ENCODE results near the gene FBN3.
"Not testable (repeated sequence)": the region's sequence is repeated elsewhere in the genome, so short reads cannot be mapped to it uniquely, and the experiment has no call there.

The FBN3 gene

DNA sequence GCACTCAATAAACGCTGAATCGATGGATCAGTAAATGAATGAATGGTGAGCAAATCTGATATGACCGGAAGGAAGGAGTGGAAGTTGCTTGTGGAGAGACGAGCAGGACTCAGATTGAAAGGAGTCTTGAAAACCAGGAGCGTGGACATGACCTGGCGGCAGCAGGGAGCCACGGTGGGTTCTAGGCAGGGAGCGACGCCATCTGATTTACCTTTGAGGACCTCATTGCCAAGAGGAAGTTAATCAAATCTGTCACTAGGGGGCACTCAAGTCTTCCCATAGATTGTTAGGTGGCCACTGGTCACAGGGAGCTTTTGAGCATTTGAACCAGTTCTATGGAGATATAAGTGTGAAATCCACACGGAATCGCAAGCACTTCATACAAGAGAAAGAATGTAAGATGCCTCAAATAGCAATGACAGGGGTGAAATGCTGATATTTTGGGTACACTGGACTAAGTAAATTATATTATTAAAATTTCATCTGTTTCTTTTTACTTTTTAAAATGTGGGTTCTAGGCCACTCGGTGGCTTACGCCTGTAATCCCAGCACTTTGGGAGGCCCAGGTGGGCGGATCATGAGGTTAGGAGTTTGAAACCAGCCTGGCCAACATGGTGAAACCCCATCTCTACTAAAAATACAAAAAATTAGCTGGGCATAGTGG is 9.2 kb upstream of the FBN3 start:
- peaks cover 13% of the 10 kb centered on the region for H3K27me3 Mint-ChIP-seq (ENCODE audit: low read depth)
- no peaks in the 10 kb centered on the region for H3K9me3 Mint-ChIP-seq
- DNase-seq (ENCODE audit: low spot score): peak; percentile 43
- no peak overlapping the region for H3K27ac Mint-ChIP-seq
- peaks cover 4% of the 10 kb centered on the region for H3K4me1 Mint-ChIP-seq (ENCODE audit: low read depth)
- no peak overlapping the region for H3K4me3 Mint-ChIP-seq
- no peaks in the 10 kb centered on the region for H3K36me3 Mint-ChIP-seq (ENCODE audit: low read depth)

DNA sequence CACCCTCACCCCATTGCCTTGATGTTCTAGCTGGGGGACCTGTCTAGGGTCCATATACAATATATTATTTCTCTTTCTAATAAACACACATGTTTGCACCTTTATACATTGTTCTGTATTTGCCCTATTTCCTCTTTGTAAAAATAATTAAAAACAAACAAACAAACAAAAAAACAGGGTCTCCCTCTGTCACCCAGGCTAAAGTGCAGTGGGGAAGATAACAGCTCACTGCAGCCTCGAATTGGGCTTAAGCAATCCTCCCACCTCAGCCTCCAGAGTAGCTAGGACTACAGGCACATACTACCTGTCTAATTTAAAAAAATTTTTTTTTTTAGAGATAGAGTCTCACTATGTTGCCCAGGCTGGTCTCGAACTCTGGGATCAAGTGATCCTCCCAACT is 5.9 kb upstream of the FBN3 start:
- Mint-ChIP-seq H3K9me3 (no peaks in the 10 kb centered on the region), H3K4me3 (no peak overlapping the region), H3K4me1 (ENCODE audit: low read depth) (no peaks in the 10 kb centered on the region), H3K27ac (no peak overlapping the region), H3K36me3 (ENCODE audit: low read depth) (no peaks in the 10 kb centered on the region), H3K27me3 (ENCODE audit: low read depth) (peaks cover 34% of the 10 kb centered on the region)
- DNase-seq (ENCODE audit: low spot score): no peak

- not testable (repeated sequence) for H3K4me1 Mint-ChIP-seq (ENCODE audit: low read depth); H3K27ac Mint-ChIP-seq; H3K36me3 Mint-ChIP-seq (ENCODE audit: low read depth); DNase-seq (ENCODE audit: low spot score); H3K4me3 Mint-ChIP-seq; H3K9me3 Mint-ChIP-seq
- peaks cover 42% of the 10 kb centered on the region for H3K27me3 Mint-ChIP-seq (ENCODE audit: low read depth)
These were observed 4.6 kb upstream of the FBN3 start for GRCh38 chr19:8154014-8154413.

DNA sequence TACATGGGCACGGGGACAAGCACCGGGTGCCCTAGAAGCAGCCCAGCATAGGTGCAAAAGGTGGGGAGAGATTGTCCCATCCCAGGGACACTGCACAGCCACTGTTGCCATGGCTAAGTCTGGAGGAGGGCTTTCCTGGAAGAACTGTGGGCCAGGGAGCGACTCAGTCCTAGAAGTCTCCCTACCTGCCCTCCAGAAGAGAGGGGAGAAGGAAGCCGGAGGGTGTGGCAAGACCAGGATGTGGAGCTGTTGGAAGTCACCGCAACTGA is 2.3 kb upstream of the FBN3 start:
- Mint-ChIP-seq H3K27ac (no peak overlapping the region), H3K9me3 (no peaks in the 10 kb centered on the region), H3K27me3 (ENCODE audit: low read depth) (peaks cover 54% of the 10 kb centered on the region), H3K36me3 (ENCODE audit: low read depth) (no peaks in the 10 kb centered on the region), H3K4me3 (no peak overlapping the region), H3K4me1 (ENCODE audit: low read depth) (no peaks in the 10 kb centered on the region)
- DNase-seq (ENCODE audit: low spot score): no peak

DNA sequence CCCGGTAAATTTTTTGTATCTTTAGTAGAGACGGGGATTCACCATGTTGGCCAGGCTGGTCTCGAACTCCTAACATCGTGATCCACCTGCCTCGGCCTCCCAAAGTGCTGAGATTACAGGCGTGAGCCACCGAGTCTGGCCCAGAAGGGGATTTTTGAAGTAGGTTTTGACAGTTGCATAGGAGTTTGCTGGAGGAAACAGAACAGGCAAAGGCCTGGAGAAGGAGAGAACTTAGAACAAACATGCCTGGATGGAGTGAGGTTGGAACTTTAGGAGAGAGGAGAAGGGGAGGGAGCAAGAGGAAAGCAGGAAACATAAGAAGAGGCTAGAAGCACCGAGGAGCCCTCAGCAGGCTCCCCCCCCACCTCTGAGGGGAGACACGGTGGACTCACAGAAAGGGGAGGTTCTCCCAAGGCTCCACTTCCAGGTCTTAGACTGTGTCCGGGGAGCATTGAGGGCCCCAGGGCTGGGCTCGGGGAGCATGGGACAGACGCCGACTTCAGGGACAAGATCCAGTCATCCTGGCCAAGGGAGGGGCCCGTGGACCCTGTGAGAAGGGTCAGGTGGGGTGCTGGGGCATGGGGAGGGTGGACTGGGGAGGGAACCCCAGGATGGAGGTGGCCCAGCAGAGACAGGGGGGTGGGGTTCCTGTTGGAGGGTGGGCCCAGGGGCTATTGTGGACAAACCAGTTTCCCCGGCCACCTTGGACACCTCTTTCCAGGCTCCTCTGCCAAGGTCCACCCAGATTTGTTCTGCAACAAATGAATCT is 1.8 kb upstream of the FBN3 start:
- Mint-ChIP-seq H3K36me3 (ENCODE audit: low read depth) (no peaks in the 10 kb centered on the region), H3K4me1 (ENCODE audit: low read depth) (no peaks in the 10 kb centered on the region), H3K4me3 (no peak overlapping the region), H3K27me3 (ENCODE audit: low read depth) (peaks cover 59% of the 10 kb centered on the region), H3K9me3 (no peaks in the 10 kb centered on the region), H3K27ac (no peak overlapping the region)
- no peak for DNase-seq (ENCODE audit: low spot score)

- Mint-ChIP-seq H3K9me3 (no peaks in the 10 kb centered on the region), H3K27me3 (ENCODE audit: low read depth) (peaks cover 59% of the 10 kb centered on the region), H3K27ac (no peak overlapping the region), H3K4me1 (ENCODE audit: low read depth) (no peaks in the 10 kb centered on the region), H3K4me3 (no peak overlapping the region), H3K36me3 (ENCODE audit: low read depth) (no peaks in the 10 kb centered on the region)
- no peak for DNase-seq (ENCODE audit: low spot score)
These were observed 930 bp upstream of the FBN3 start for GRCh38 chr19:8150178-8150865.

- Mint-ChIP-seq H3K36me3 (ENCODE audit: low read depth) (no peaks in the 10 kb centered on the region), H3K27me3 (ENCODE audit: low read depth) (peaks cover 52% of the 10 kb centered on the region), H3K4me3 (no peak overlapping the region), H3K9me3 (no peaks in the 10 kb centered on the region), H3K27ac (no peak overlapping the region), H3K4me1 (ENCODE audit: low read depth) (no peaks in the 10 kb centered on the region)
- DNase-seq (ENCODE audit: low spot score): no peak
These were observed 757 bp downstream of the FBN3 start for GRCh38 chr19:8148410-8149260.

- Mint-ChIP-seq H3K4me1 (ENCODE audit: low read depth) (no peaks in the 10 kb centered on the region), H3K27me3 (ENCODE audit: low read depth) (peaks cover 48% of the 10 kb centered on the region), H3K36me3 (ENCODE audit: low read depth) (no peaks in the 10 kb centered on the region), H3K4me3 (no peak overlapping the region), H3K27ac (no peak overlapping the region), H3K9me3 (no peaks in the 10 kb centered on the region)
- DNase-seq (ENCODE audit: low spot score): no peak
These were observed 1.3 kb downstream of the FBN3 start for GRCh38 chr19:8148088-8148409.

GRCh38 chr19:8147582-8147978 is 1.8 kb downstream of the FBN3 start:
- no peak overlapping the region for H3K4me3 Mint-ChIP-seq
- no peaks in the 10 kb centered on the region for H3K4me1 Mint-ChIP-seq (ENCODE audit: low read depth)
- DNase-seq (ENCODE audit: low spot score): no peak
- no peaks in the 10 kb centered on the region for H3K9me3 Mint-ChIP-seq
- peaks cover 46% of the 10 kb centered on the region for H3K27me3 Mint-ChIP-seq (ENCODE audit: low read depth)
- H3K36me3 Mint-ChIP-seq (ENCODE audit: low read depth): no peaks in the 10 kb centered on the region
- H3K27ac Mint-ChIP-seq: no peak overlapping the region

- peaks cover 46% of the 10 kb centered on the region for H3K27me3 Mint-ChIP-seq (ENCODE audit: low read depth)
- no peak for DNase-seq (ENCODE audit: low spot score)
- no peaks in the 10 kb centered on the region for H3K36me3 Mint-ChIP-seq (ENCODE audit: low read depth)
- no peak overlapping the region for H3K4me3 Mint-ChIP-seq
- H3K27ac Mint-ChIP-seq: no peak overlapping the region
- no peaks in the 10 kb centered on the region for H3K9me3 Mint-ChIP-seq
- H3K4me1 Mint-ChIP-seq (ENCODE audit: low read depth): no peaks in the 10 kb centered on the region
These were observed 2.4 kb downstream of the FBN3 start for GRCh38 chr19:8146877-8147581.

DNA sequence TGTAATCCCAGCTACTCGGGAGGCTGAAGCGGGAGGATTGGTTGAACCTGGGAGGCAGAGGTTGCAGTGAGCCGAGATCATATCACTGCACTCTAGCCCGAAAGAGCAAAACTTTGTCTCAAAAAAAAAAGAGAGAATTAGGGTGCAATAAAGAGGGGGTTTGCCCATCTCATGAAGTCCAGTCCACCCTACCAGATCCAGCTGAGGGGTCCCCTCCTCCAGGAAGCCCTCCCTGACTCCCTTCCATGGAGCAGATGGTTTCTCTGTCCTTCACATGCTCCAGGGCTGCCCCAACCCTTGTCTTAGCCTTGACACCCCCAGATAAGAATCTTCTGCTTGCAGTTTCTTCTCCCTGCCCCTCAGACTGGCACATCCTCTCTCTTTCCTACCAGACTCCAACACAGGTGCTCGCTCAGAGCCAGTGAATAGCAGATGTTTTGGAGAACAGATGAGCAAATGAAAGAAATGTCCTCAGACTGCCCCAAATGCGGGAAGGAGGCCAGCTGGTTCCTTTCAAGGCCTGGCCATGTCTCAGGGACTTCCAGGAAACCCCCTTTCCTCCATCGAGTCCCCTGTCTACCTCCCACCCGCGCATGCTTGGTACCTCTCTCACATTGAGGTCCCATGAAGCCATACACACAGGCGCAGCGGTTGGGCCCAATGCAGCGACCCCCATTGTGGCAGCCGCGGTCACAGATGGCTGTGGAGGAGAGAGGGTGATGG is 5.0 kb downstream of the FBN3 start:
- Mint-ChIP-seq H3K36me3 (ENCODE audit: low read depth) (no peaks in the 10 kb centered on the region), H3K27me3 (ENCODE audit: low read depth) (peaks cover 23% of the 10 kb centered on the region), H3K9me3 (no peaks in the 10 kb centered on the region), H3K27ac (no peak overlapping the region), H3K4me3 (no peak overlapping the region), H3K4me1 (ENCODE audit: low read depth) (no peaks in the 10 kb centered on the region)
- DNase-seq (ENCODE audit: low spot score): no peak

DNA sequence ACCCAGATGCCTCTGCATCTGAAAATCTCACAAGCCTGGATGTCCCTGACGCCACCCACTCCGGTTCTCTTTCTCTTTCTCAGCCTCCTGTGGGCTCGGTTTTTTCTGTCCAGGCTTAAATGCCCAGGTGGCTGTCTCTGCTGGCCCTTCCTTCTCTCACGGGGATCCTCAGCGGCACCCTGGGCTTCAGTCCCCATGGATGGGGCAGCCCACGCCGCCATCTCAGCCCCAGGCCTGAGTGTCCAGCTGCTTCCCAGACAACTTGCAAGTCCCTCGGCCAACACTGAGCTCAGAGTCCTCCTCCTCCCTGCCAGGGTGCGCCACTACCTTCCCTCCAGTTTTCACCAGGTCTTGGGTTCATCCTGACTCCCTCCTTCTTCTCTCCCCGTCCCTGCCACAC is 6.4 kb downstream of the FBN3 start:
- Mint-ChIP-seq H3K4me1 (ENCODE audit: low read depth) (no peaks in the 10 kb centered on the region), H3K9me3 (no peaks in the 10 kb centered on the region), H3K36me3 (ENCODE audit: low read depth) (no peaks in the 10 kb centered on the region), H3K27me3 (ENCODE audit: low read depth) (peaks cover 15% of the 10 kb centered on the region), H3K4me3 (no peak overlapping the region), H3K27ac (no peak overlapping the region)
- no peak for DNase-seq (ENCODE audit: low spot score)

DNA sequence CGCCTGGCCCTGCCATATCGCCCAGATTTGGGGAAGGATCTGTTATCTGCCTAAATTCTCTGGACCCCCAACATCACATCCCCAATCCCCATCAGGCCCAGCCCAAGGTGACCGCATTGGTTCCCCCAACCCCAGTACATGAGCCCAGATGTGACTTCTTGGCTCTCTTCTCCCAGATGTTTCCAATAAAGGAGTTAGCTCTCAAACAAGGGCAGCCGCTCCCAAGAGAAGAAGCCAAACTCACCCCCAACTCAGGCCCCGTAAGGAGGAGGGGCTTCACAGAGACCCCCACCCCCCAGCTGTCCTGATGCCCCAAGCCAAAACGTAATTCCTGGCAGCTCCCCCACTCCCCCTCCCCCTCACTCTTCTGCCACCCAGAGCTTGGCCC is 6.9 kb downstream of the FBN3 start:
- Mint-ChIP-seq H3K36me3 (ENCODE audit: low read depth) (no peaks in the 10 kb centered on the region), H3K9me3 (no peaks in the 10 kb centered on the region), H3K27me3 (ENCODE audit: low read depth) (peaks cover 9% of the 10 kb centered on the region), H3K27ac (no peak overlapping the region), H3K4me1 (ENCODE audit: low read depth) (no peaks in the 10 kb centered on the region), H3K4me3 (no peak overlapping the region)
- no peak for DNase-seq (ENCODE audit: low spot score)
